Measurements from ENCODE around the gene REPS1.

REPS1 gene

GRCh38 chr6:138914701-138915100 lies 73.4 kb downstream of the REPS1 start:
- no peak for DNase-seq

DNA sequence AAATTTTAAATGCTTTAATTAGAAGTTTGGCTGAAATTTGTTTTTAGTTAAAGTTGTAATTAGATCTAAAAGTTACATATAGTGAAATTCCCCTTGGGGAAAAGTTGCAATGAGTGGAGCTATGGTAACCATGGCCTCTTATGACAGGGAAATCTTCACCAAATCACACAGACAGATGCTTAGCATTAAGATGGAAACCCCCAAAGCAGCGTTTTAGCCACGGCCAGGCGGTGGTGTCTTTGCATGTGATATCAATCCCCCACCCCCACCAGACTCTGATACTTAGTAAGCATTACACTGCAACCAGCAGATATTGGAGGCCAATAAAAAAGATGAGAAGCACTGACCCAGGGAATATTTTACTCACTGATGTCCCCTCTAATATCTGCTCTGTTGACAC lies 75.7 kb downstream of the REPS1 start:
- no peak for DNase-seq

DNA sequence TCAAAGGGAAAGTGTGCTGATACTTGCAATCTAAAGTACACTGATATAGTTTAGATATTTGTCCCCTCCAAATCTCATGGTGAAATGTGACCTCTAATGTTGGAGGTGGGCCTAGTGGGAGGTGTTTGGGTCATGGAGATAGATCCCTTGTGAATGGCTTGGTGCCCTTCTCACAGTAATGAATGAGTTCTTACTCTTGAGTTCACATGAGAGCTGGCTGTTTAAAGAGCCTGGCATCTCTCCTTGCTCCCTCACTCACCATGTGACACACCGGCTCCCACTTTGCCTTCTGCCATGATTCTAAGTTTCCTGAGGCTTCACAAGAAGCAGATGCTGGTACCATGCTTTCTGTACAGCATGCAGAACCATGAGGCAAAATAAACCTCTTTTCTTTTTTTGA lies 78.1 kb downstream of the REPS1 start:
- DNase-seq, result no peak

DNA sequence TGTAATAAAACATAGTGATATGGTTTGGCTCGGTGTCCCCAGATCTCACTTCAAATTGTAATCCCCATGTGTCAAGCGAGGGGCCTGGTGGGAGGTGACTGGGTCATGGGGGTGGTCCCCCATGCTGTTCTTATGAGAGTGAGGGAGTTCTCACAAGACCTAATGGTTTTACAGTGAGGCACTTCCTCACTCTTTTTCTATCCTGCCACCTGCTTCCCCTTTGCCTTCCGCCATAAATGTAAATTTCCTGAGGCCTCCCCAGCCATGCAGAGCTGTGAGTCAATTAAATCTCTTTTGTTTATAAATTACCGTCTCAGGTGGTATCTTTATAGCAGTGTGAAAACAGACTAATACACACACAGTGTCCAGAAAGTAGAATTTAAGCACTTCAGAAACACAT lies 78.5 kb downstream of the REPS1 start:
- DNase-seq, result no peak

- DNase-seq, result no peak
Observed at GRCh38 chr6:138907167-138907566, 80.9 kb downstream of the REPS1 start.

DNA sequence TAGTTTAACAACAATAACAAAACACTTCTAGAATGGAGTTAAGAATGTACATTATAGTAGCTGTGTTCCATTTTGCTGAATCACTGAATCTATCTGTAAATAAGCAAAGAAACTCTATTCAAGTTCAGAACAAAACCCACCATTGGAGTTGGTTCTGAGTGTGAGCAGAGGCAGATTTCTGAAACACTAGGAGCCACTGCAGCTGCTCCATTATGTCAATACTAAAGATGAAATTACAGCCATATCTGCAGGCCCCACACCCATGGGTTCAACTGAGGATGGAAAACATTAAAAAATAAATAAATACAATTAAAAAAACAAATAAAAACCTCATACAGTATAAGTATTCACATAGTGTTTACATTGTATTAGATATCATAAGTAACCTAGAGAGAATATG lies 91.0 kb downstream of the REPS1 start:
- DNase-seq, result no peak

DNA sequence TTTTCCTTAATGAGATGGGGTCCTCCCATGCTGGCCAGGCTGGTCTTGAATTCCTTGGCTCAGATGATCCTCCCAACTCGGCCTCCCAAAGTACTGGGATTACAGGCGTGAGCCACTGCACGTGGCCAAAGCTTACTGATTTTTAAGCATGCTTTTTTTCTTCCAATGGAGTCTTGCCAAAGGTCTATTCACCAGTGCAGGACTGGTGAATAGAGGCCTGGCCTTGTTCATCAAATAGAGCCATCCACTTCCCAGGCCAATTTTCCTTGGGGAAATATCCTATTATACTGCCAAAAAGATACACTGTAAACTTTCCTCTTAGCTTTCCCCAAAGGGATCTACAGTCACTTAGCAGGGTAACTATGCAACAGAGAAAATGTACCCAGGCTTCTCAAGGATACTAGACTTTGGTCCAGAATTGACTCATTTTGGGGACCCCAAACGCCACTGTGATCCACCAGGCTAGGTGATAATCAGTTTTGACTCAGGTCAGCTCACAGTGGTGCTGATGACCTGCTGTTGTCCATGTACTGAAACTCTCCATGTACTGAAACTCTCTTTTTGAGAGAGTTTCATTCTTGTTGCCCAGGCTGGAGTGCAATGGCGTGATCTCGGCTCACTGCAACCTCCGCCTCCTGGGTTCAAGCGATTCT lies 91.8 kb downstream of the REPS1 start:
- DNase-seq, result no peak

- no peak for DNase-seq
Observed at GRCh38 chr6:138891255-138891986, 96.6 kb downstream of the REPS1 start.

- no peak for DNase-seq
Observed at GRCh38 chr6:138885156-138885819, 102.8 kb downstream of the REPS1 start.

GRCh38 chr6:138882369-138883017 lies 105.6 kb downstream of the REPS1 start:
- DNase-seq, result no peak

GRCh38 chr6:138873191-138873590 lies 114.9 kb downstream of the REPS1 start:
- no peak for DNase-seq

DNA sequence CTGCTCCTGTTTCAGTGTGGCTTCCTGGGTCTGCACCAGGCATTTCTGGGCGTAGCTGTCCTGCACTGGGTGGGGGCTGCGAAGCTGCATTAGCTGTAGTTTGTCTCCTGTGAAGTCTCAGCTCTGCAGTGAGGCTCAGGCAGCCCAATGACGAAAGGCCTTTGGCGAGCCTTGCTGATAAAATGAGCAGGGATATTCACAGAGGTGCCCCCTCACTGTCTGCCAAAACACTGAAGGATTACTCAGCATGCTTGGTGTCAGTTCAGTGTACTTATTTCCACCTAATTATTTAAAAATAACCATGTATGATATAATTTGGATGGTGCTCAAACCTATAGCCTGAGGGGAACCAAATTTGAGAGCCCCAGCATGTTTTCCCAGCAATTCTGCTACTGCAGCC lies 118.7 kb downstream of the REPS1 start:
- no peak for DNase-seq

DNA sequence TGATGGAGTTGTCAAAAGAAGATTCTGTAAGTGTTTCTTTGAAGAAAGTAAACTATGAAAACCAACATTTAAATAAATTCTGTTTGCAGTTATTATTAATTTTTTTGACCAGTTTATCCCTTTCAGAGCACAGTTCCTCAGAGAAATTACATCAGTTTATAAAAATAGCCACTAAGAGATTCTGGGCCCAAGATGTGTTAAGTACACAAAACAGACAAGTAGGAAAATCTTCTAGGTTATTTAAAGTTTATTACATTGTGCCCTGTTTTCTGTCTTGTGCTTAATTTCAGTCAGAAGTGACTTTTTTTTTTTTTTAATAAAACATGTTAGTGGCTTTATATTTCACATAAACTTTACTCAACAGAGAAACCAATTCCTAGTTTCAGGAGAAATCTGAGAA lies 119.9 kb downstream of the REPS1 start:
- DNase-seq, result no peak

DNA sequence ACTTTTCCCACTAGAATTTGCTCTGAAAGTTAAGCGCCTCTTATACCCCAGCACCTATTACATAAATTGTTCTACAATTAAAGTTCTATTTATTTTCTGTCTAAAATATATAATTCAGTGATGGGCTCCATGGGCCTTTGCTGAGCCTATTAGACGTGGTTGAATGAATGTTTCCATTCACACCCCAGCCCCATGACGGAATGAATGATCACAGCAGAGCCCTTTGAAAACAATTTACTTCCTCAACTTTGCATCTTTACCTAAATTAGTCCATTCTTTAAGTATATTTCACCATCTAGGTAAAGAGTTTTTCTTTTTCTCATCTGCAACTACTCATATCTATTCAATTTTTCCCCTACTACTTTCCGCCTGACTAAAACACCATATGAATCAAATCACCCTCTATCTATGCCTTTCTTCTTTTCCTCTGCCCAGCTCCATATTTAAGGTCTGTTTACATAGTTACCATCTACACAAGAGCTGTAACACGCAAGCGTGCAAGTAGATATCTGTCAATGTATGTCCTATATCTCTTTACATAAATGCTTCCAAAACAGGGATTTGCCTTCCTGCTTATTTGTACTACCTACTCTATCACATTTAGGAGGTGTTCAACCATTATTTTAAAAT lies 122.5 kb downstream of the REPS1 start:
- DNase-seq, result no peak

GRCh38 chr6:138864343-138864890 lies 123.6 kb downstream of the REPS1 start:
- DNase-seq, result no peak

DNA sequence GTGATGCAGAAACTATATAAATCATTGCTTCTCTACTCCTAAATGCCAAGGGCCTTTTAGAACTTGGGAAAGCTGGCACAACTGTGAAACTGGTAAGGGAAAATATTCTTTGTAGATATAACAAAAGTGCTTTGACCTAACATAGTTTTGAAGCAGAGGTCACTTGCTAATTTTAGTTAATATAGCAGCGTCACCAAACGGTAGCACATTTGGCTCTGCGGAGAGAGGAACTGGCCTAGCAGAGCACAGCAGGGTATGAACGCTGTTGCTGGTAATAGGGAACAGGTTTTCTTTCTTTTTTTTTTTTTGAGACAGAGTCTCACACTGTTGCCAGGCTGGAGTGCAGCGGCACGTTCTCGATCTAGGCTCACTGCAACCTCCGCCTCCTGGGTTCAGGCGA lies 124.7 kb downstream of the REPS1 start:
- DNase-seq, result no peak

- no peak for DNase-seq
Observed at GRCh38 chr6:138862456-138862855, 125.6 kb downstream of the REPS1 start.

GRCh38 chr6:138857775-138858174 lies 130.3 kb downstream of the REPS1 start:
- no peak for DNase-seq

DNA sequence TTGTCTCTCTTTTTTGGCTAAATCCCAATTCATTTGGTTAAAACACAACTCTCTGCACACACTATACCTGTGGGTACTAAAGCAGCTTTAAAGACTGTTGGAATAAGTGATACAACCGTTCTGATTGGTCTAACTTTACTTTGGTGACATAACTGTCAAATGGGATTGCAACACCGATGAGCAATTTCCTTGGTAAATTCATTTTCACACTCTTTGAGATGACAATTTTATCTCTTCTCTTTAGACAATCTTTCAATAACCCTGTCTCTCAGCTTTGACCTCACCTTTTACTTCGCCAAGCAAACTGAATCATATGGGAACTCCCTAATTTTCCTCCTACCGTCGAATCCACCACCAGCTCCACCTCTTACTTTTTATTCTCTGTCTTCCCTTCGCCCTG lies 131.4 kb downstream of the REPS1 start:
- DNase-seq, result no peak

Data from activated naive CD4-positive, alpha-beta T cell treated with anti-CD3 and anti-CD28 coated beads, Interleukin-2, amount 50 U/mL, for 16 hours (primary cell).